ENCODE measurements around the gene DCAF5.

DNA sequence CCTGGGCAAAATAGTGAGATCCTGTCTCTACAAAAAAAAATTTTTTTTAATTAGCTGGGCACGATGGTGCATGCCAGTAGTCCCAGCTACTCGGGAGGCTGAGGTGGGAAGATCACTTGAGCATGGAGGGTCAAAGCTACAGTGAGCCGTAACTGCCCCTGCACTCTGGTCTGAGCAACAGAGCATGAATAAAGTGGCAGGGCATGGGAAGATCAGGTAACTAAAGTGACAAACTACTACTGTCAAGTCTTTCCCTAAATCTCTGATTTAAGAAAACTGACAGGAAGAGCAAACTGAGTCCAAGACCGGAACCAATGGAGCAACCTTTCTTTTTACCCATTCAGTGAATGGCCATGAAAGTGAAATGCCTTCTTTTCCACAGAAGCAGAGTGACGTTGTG lies 10.8 kb downstream of the DCAF5 start:
- TF ChIP-seq, protein P1, sequence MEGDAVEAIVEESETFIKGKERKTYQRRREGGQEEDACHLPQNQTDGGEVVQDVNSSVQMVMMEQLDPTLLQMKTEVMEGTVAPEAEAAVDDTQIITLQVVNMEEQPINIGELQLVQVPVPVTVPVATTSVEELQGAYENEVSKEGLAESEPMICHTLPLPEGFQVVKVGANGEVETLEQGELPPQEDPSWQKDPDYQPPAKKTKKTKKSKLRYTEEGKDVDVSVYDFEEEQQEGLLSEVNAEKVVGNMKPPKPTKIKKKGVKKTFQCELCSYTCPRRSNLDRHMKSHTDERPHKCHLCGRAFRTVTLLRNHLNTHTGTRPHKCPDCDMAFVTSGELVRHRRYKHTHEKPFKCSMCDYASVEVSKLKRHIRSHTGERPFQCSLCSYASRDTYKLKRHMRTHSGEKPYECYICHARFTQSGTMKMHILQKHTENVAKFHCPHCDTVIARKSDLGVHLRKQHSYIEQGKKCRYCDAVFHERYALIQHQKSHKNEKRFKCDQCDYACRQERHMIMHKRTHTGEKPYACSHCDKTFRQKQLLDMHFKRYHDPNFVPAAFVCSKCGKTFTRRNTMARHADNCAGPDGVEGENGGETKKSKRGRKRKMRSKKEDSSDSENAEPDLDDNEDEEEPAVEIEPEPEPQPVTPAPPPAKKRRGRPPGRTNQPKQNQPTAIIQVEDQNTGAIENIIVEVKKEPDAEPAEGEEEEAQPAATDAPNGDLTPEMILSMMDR (IDR thresholded peaks at IDR 0.05), result no peak
- TF ChIP-seq POLR2A (IDR thresholded peaks at IDR 0.05), result no peak
